ENCODE results near the gene ANKHD1. TPM values are rescaled to one million over a fixed set of nuclear protein-coding genes. Genes with fewer than 3 reads are reported as not detected.
A peak's percentile ranks its signal among the peaks of the same experiment; 100 is the strongest.

The ANKHD1 gene, protein sequence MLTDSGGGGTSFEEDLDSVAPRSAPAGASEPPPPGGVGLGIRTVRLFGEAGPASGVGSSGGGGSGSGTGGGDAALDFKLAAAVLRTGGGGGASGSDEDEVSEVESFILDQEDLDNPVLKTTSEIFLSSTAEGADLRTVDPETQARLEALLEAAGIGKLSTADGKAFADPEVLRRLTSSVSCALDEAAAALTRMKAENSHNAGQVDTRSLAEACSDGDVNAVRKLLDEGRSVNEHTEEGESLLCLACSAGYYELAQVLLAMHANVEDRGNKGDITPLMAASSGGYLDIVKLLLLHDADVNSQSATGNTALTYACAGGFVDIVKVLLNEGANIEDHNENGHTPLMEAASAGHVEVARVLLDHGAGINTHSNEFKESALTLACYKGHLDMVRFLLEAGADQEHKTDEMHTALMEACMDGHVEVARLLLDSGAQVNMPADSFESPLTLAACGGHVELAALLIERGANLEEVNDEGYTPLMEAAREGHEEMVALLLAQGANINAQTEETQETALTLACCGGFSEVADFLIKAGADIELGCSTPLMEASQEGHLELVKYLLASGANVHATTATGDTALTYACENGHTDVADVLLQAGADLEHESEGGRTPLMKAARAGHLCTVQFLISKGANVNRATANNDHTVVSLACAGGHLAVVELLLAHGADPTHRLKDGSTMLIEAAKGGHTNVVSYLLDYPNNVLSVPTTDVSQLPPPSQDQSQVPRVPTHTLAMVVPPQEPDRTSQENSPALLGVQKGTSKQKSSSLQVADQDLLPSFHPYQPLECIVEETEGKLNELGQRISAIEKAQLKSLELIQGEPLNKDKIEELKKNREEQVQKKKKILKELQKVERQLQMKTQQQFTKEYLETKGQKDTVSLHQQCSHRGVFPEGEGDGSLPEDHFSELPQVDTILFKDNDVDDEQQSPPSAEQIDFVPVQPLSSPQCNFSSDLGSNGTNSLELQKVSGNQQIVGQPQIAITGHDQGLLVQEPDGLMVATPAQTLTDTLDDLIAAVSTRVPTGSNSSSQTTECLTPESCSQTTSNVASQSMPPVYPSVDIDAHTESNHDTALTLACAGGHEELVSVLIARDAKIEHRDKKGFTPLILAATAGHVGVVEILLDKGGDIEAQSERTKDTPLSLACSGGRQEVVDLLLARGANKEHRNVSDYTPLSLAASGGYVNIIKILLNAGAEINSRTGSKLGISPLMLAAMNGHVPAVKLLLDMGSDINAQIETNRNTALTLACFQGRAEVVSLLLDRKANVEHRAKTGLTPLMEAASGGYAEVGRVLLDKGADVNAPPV (N-terminal part only)
- 39.1 TPM for polyA plus RNA-seq (2013, experiment 1 of 2; ENCODE audit: insufficient read length)
- polyA plus RNA-seq (2013, experiment 2 of 2; ENCODE audit: insufficient read length): 42.7 TPM

- peak; percentile 100 for DNase-seq
These were observed at the start of gene ANKHD1 for GRCh38 chr5:140401362-140402257. TSS of gene ANKHD1 (plus strand) at chr5:140401833. CDS start at chr5:140401968, 135 bp downstream.

GRCh38 chr5:140355546-140355945 is 46.1 kb upstream of the ANKHD1 start:
- DNase-seq: no peak

GRCh38 chr5:140356853-140357725 is 44.5 kb upstream of the ANKHD1 start:
- DNase-seq: no peak

DNA sequence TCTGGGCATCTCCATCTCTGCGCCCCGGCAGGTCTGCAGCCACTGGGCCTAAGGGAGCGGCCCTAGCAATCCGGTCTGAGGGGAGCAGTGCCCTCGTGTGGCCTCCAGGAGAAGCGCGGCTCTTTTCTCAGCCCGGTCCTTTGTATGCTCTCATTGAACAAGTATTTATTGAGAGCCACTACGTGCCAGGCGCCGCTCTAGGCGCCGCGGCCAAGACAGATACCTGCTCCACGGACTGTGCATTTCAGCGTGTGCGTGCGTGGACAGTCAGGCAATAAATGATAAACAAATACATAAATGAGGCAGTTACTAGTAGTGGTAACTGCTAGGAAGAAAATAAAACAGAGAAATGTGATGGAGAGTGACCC is 43.9 kb upstream of the ANKHD1 start:
- peak; percentile 82 for DNase-seq

DNA sequence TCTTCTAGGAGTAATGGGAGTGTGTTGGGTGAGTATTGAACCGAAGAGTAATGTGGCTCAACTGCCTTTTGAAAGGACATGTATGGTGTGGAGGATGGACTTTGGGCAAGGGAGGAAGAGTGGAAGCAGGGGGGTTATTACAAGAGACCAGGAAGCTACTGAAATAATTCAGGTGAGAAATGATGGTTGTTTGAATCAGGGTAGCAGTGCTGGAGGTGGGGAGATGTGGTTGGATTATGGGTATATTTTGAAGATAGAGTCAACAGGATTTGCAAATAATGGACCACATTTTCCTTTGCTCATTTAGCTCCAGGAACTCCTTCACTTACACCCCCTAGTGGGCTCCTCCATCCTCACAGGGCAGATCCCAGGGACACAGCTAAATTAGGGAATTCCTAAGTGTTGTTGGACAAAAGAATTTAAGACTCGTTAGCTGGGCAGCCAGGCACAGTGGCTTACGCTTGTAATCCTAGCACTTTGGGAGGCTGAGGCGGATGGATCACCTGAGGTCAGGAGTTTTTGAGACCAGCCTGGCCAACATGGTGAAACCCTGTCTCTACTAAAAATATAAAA is 42.8 kb upstream of the ANKHD1 start:
- peak; percentile 34 for DNase-seq

- DNase-seq: no peak
These were observed 41.5 kb upstream of the ANKHD1 start, which contains the start of gene SLC4A9 for GRCh38 chr5:140360101-140360500. TSS of gene SLC4A9 (plus strand) at chr5:140360194. CDS start at chr5:140360237, 43 bp downstream.

GRCh38 chr5:140360681-140361479 is 40.8 kb upstream of the ANKHD1 start:
- DNase-seq: no peak

GRCh38 chr5:140361901-140362300 is 39.7 kb upstream of the ANKHD1 start:
- no peak for DNase-seq

DNA sequence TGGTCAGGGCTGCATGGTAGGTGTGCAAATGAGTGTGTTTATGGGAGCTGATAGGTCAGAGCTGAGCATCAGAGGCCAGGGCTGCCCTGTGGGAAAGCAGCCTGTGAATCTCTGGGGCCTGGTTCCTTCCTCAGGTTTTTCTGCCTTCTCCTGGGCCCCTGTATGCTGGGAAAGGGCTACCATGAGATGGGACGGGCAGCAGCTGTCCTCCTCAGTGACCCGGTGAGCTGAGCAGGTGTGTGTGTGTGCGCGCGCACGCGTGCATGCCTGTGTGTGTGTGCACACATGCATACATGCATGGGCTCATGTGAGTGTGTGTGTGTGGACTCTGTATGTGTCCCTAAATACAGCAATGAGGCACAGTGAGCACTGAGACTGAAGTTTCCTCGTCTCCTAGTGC is 39.3 kb upstream of the ANKHD1 start:
- DNase-seq: no peak

GRCh38 chr5:140362875-140363630 is 38.6 kb upstream of the ANKHD1 start:
- DNase-seq: peak; percentile 52

DNA sequence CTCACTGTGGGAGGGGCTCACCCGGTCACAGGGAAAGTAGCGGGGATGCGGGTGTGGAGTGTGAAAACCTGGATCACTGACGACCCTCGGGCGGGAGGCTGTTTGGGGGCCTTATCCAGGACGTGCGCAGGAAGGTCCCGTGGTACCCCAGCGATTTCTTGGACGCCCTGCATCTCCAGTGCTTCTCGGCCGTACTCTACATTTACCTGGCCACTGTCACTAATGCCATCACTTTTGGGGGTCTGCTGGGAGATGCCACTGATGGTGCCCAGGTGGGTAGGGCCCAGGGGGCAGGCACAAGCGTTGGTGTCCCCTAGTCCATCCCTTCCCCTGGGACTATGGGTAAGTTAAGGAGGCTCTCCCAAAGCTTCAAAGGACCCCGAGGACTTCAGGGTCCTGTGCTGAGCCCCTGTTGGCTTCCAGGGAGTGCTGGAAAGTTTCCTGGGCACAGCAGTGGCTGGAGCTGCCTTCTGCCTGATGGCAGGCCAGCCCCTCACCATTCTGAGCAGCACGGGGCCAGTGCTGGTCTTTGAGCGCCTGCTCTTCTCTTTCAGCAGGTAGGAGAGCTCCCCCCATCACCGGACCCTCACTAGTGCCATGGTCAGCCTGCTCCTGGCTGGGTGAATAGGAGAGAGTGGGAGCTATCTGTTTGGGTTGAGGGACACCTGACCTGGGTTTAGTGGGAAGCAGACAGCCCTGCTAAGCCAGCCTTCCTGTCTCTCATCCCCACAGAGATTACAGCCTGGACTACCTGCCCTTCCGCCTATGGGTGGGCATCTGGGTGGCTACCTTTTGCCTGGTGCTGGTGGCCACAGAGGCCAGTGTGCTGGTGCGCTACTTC is 37.8 kb upstream of the ANKHD1 start:
- DNase-seq: no peak

- no peak for DNase-seq
These were observed 37.2 kb upstream of the ANKHD1 start for GRCh38 chr5:140364472-140364765.

- no peak for DNase-seq
These were observed 36.4 kb upstream of the ANKHD1 start for GRCh38 chr5:140365282-140365681.

DNA sequence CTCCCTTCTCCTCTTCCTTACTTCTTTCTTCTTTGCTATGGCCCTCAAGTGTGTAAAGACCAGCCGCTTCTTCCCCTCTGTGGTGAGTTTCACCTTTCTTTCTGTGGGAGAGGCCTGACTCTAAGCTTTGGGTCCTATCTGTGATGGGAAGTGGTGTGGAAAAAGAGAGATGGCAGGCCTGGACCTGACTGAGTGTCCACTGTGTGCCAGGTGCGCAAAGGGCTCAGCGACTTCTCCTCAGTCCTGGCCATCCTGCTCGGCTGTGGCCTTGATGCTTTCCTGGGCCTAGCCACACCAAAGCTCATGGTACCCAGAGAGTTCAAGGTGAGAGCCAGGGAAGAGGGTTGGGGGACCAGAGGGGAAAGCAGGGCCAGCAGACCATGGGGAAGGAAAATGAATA is 35.7 kb upstream of the ANKHD1 start:
- no peak for DNase-seq

GRCh38 chr5:140366589-140367255 is 34.9 kb upstream of the ANKHD1 start:
- DNase-seq: no peak

- no peak for DNase-seq
These were observed 34.2 kb upstream of the ANKHD1 start for GRCh38 chr5:140367256-140368013.

Data from fibroblast of skin of abdomen (primary cell).